DMS79 (cell line): Measurements from ENCODE around the gene ACMSD.
"Not testable (repeated sequence)": the region's sequence is repeated elsewhere in the genome, so short reads cannot be mapped to it uniquely, and the experiment has no call there.

Experiments used
- DNase-seq: peaks from one replicate; lab custom pipeline; 2025; lab: John Stamatoyannopoulos, UW

Gene ACMSD

GRCh38 chr2:134852518-134852917, 14.1 kb downstream of the ACMSD start:
- no peak for DNase-seq

- DNase-seq = no peak
These were observed 17.3 kb downstream of the ACMSD start for GRCh38 chr2:134855709-134856108.

- no peak for DNase-seq
These were observed 19.8 kb downstream of the ACMSD start for GRCh38 chr2:134858245-134858644.

GRCh38 chr2:134861173-134861572, 22.8 kb downstream of the ACMSD start:
- DNase-seq = no peak

- no peak for DNase-seq
These were observed 23.7 kb downstream of the ACMSD start for GRCh38 chr2:134862069-134862468.

GRCh38 chr2:134862674-134863073, 24.3 kb downstream of the ACMSD start:
- no peak for DNase-seq

GRCh38 chr2:134863446-134863845, 25.0 kb downstream of the ACMSD start:
- no peak for DNase-seq

GRCh38 chr2:134865067-134865787, 26.8 kb downstream of the ACMSD start:
- DNase-seq = no peak

GRCh38 chr2:134866498-134867099, 28.2 kb downstream of the ACMSD start:
- DNase-seq = no peak

GRCh38 chr2:134869946-134870736, 31.7 kb downstream of the ACMSD start:
- no peak for DNase-seq

GRCh38 chr2:134873152-134873551, 34.7 kb downstream of the ACMSD start:
- DNase-seq = no peak

- DNase-seq = no peak
These were observed 36.9 kb downstream of the ACMSD start for GRCh38 chr2:134875309-134875708.

GRCh38 chr2:134882773-134883172, 44.4 kb downstream of the ACMSD start:
- DNase-seq = no peak

- no peak for DNase-seq
These were observed 45.3 kb downstream of the ACMSD start for GRCh38 chr2:134883552-134884293.

- no peak for DNase-seq
These were observed 46.0 kb downstream of the ACMSD start for GRCh38 chr2:134884435-134884834.

GRCh38 chr2:134892282-134893035, 54.0 kb downstream of the ACMSD start:
- DNase-seq = no peak

GRCh38 chr2:134897932-134898331, 59.5 kb downstream of the ACMSD start:
- DNase-seq = no peak

- no peak for DNase-seq
These were observed 60.8 kb downstream of the ACMSD start for GRCh38 chr2:134899204-134899603.

- DNase-seq = no peak
These were observed 61.7 kb downstream of the ACMSD start for GRCh38 chr2:134900151-134900550.

GRCh38 chr2:134903701-134904100, 65.3 kb downstream of the ACMSD start:
- not testable (repeated sequence) for DNase-seq

GRCh38 chr2:134905168-134905567, 66.8 kb downstream of the ACMSD start:
- DNase-seq = peak; percentile 12

- DNase-seq = no peak
These were observed 68.3 kb downstream of the ACMSD start for GRCh38 chr2:134906726-134907125.
